HG02870 (cell line): ENCODE results near the gene NFAM1.

Source experiments
- ATAC-seq: cut with Tn5 transposase; IDR thresholded peaks from one replicate; pipeline ENCODE4 v1.9.1; 2021; ENCODE audit warnings: mild to moderate bottlenecking, moderate library complexity; ENCODE audit not compliant: unreplicated experiment

Gene NFAM1

GRCh38 chr22:42384506-42384905, 47.7 kb downstream of the NFAM1 start:
- no peak for ATAC-seq

GRCh38 chr22:42383851-42384417, 48.3 kb downstream of the NFAM1 start:
- ATAC-seq: no peak

- no peak for ATAC-seq
These were observed 48.9 kb downstream of the NFAM1 start for GRCh38 chr22:42383287-42383686.

GRCh38 chr22:42380769-42381551, 51.2 kb downstream of the NFAM1 start:
- no peak for ATAC-seq

GRCh38 chr22:42379966-42380537, 52.2 kb downstream of the NFAM1 start:
- no peak for ATAC-seq

GRCh38 chr22:42376711-42377554, 55.3 kb downstream of the NFAM1 start:
- ATAC-seq: no peak

GRCh38 chr22:42375982-42376381, 56.2 kb downstream of the NFAM1 start:
- ATAC-seq: no peak

GRCh38 chr22:42372976-42373375, 59.2 kb downstream of the NFAM1 start:
- ATAC-seq: no peak

- ATAC-seq: no peak
These were observed 60.7 kb downstream of the NFAM1 start for GRCh38 chr22:42371501-42371900.

- ATAC-seq: no peak
These were observed 61.1 kb downstream of the NFAM1 start for GRCh38 chr22:42371099-42371498.

- peak; percentile 97 for ATAC-seq
These were observed 62.8 kb downstream of the NFAM1 start for GRCh38 chr22:42369250-42370041.

GRCh38 chr22:42368379-42369249, 63.6 kb downstream of the NFAM1 start:
- no peak for ATAC-seq

GRCh38 chr22:42367980-42368378, 64.2 kb downstream of the NFAM1 start:
- ATAC-seq: no peak

GRCh38 chr22:42366806-42367581, 65.2 kb downstream of the NFAM1 start:
- no peak for ATAC-seq

GRCh38 chr22:42365942-42366695, 66.1 kb downstream of the NFAM1 start:
- ATAC-seq: no peak

- ATAC-seq: no peak
These were observed 66.9 kb downstream of the NFAM1 start for GRCh38 chr22:42365111-42365865.

- ATAC-seq: no peak
These were observed 67.5 kb downstream of the NFAM1 start for GRCh38 chr22:42364604-42365110.
